ENCODE data around the gene MAST4.

Gene MAST4

GRCh38 chr5:66701244-66701643 is 105.1 kb downstream of the MAST4 start:
- DNase-seq (ENCODE audit: low spot score), result no peak

- DNase-seq (ENCODE audit: low spot score), result no peak
Measured at GRCh38 chr5:66702426-66702825, 106.2 kb downstream of the MAST4 start.

DNA sequence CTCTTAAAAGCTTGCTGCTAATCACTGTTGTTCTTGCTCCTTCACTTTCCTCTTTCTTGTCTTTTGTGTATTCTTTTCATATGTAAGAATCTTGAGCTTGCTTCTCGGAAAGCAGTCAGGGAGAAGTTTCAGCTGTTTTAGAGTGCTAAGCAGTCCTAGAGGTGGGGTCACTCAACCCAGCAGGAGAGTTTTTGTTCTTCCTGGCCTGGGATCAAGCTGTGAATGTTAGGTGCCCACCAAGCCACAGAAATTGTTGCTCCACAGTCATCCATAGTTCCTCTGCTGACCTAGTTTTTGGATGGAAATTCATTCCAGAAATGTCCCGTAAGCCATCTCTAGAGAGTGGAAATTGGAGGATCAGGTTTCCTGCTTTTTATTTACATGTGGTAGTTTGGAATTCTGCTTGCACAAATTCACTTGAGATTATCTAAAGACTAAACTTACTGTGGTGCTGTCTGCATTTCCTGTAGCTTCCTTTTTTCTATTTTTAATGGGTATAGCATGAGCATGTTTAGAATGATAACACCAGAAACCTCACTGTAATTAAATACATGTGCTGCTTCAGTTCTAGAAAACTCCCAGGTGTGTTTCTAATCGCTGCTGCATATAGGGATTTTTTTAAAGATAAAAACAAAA is 108.7 kb downstream of the MAST4 start:
- no peak for DNase-seq (ENCODE audit: low spot score)

DNA sequence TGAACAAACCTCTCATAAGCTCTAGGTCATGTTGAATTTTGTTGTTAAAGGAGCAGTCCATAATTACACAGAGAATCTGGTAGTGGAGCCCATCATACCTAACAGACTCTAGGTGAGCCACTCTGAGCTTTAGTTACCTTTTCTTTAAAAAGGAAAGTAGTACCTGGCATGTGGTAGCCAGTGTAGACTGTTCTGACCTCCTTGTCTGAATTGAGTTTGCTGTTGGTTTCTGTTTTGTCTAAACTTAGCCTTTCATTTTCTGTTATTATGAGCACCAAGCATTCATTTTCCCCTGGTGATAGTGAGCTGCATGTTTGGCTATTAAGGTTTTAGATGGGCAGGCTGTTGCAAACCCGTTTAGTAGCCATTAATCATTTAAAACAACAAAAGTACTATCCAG is 112.2 kb downstream of the MAST4 start:
- DNase-seq (ENCODE audit: low spot score), result no peak

DNA sequence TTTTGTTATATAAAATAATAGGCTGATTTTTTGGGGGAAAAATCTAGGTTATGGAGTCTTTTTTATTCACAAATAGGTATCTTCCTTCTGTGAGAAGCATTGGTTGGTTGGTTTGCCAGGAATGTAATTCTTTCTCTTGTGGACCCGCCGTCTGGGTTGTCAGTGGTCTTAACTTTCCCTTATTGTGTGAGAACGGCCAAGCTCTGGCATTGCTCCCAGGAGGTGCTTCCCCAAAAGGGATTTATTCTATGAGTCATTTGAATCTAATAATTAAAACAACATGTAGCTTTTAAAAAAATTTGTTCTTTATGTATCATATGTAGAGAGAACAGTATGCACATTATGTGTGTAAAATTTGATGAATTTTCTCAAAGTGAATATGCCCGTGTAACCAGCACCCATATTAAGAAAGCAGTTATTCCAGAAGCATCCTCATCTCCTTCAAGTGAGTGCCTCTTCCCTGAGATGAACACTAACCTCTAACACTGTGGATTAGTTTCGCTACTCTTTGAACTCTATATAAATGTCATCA is 114.4 kb downstream of the MAST4 start:
- DNase-seq (ENCODE audit: low spot score), result no peak

DNA sequence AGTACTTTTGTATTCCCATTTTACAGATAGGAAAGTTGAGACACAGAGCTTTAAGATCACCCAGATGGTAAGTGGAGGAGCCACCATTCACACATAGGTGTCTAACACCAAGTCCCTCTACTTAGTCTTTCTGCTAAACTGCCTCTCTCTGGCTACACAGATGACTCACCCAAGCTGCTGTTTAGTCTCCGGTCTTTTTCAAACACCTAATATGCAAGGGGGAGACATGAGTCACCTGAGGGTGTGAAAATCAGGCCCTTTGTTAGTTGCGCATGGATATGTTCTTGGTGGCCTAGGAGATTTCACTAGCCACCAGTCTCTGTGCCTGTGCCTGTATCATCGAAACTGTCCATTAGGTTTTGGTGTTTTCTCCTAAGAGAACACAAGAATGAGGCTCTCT is 117.8 kb downstream of the MAST4 start:
- no peak for DNase-seq (ENCODE audit: low spot score)

DNA sequence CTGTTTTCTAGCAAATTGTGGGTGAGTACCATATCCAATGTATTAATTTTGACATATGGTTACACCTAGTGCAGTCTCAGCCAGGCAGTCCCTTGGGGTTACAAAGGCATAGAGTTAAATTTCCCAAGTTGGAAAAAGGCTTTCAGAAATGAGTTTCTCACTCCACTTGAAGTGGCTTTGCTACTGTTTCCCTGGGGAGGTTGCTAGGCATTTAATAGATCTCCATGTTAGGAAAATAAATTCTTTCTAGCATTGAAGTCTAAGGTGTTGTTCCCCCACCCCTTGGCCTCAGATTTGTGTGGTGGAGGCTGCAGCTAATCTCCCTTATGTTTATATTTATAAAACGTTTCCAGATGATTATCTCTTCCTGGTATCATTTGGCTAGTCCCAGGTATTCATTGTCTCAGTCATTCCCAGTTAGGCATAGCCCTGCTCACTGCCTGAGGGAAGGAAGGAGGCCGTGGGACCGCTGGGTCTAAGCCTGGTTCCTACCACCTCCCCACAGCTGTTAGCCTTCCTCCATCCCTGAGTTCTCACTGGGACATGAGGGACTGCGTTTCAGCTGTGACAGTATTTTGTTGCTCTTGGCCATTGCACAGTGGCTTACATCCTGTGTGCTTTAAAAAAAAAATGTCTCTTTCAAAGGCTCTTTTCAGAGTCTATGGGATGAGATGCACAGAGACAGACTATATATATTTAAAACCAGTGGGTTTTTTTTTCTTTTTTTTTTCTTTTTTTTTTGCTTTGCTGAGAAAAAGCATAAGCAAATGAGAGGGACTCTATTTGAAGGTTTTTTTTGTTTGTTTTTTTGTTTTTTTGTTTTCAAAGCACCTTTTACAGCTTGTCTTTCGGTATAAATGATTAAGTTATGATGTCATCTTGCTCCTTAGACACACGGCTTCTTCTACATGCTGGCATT is 121.5 kb downstream of the MAST4 start:
- DNase-seq (ENCODE audit: low spot score), result no peak

GRCh38 chr5:66718374-66719002 is 122.3 kb downstream of the MAST4 start:
- no peak for DNase-seq (ENCODE audit: low spot score)

GRCh38 chr5:66720780-66721179 is 124.6 kb downstream of the MAST4 start:
- no peak for DNase-seq (ENCODE audit: low spot score)

- no peak for DNase-seq (ENCODE audit: low spot score)
Measured at GRCh38 chr5:66722686-66723085, 126.5 kb downstream of the MAST4 start.

- DNase-seq (ENCODE audit: low spot score), result no peak
Measured at GRCh38 chr5:66724349-66725139, 128.4 kb downstream of the MAST4 start.

DNA sequence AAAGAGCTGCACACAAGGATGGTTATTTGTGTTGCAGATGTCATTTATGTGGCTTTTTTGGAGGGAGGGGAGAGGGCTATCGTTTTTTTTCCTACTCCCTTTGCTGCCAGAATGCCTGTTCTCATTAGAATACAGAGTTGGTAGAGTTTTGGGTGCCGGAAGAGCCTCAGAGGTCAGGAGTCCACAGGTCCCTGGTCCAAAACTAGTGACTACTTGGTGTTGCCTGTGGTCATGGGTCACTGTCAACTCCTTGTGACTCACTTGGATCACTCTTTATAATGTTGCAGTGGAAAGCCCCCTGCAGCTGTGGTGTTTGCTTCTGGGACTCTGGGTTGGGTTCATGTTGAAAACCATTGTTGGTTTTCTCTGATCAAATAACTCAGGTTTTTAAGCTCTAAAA is 131.4 kb downstream of the MAST4 start:
- no peak for DNase-seq (ENCODE audit: low spot score)

DNA sequence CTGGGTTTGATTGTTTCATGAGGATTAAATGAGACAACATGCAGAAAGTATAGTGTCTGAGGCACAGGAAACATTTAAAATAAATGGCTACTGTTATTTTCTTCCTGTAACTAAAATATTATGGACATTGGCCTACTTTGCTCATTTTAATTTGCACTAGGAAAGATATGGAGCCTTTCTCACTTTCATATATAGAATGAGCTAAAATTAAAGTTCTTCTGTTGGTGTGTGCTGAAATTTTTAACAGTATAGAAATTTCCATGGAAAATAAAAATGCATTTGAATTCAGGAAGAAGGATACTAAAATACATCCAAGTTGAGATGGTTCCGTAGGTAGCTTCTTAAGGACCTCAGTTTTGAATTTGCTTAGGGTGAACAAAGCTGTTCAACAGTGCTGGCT is 131.9 kb downstream of the MAST4 start:
- DNase-seq (ENCODE audit: low spot score), result no peak

- no peak for DNase-seq (ENCODE audit: low spot score)
Measured at GRCh38 chr5:66737096-66737495, 140.9 kb downstream of the MAST4 start.

DNA sequence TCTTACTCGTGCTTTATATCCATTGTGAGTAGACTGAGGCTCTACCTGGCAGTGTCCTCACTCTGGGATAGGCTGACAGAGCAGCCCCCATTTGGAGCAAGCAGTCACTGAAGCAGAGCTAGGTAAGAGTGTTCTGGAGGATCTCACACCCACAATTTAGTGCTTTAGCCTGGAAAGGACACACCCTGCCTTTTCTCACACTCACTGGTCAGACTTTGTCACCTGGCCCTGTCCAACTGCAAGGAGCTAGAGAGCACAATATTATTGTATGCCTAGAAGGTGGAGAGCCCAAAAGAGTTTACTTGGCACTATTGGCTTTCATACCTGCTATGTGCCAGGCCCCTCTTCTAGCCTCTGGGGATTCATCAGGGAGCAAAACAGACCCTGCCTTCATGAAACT is 141.9 kb downstream of the MAST4 start:
- no peak for DNase-seq (ENCODE audit: low spot score)

- no peak for DNase-seq (ENCODE audit: low spot score)
Measured at GRCh38 chr5:66739021-66739420, 142.8 kb downstream of the MAST4 start.

DNA sequence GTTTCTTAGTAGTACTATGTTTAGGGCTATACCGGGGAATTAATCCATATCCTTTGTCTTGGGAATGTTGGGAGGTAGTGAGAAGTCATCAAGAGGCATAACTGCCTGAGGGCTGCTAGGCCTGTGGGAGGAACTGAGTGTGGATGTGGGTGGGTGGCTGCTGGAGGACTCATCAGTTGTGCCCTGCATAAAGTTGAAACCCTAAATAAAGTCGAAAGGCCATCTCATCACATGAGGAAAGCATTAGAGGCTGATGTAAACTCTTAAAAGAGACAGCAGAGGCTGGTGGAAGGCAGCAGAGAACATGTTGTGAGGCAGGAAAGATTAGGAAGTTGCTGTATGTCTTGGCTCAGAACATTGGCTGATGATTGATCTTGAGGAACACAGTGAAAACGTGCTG is 143.8 kb downstream of the MAST4 start:
- no peak for DNase-seq (ENCODE audit: low spot score)

- DNase-seq (ENCODE audit: low spot score), result peak; percentile 13
Measured at GRCh38 chr5:66741394-66741793, 145.2 kb downstream of the MAST4 start.

GRCh38 chr5:66742083-66742895 is 146.1 kb downstream of the MAST4 start:
- DNase-seq (ENCODE audit: low spot score), result peak; percentile 24

DNA sequence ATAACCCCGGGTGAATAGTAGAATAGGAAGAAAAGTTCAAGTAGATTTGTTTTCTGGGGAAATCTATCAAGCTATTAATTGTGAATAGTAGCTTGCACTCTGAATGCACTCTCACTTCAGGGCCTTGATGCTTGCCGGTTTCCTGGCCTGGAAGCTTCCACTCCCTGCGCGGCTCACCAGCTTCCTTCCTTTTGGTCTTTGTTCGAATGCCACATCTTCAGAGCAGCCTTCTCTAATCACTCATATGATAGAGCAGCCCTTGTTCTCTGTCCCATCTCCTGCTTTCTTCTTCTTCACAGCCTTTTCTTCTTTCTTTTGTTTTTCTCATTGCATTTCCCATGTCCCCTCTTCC is 146.7 kb downstream of the MAST4 start:
- DNase-seq (ENCODE audit: low spot score), result no peak

DNA sequence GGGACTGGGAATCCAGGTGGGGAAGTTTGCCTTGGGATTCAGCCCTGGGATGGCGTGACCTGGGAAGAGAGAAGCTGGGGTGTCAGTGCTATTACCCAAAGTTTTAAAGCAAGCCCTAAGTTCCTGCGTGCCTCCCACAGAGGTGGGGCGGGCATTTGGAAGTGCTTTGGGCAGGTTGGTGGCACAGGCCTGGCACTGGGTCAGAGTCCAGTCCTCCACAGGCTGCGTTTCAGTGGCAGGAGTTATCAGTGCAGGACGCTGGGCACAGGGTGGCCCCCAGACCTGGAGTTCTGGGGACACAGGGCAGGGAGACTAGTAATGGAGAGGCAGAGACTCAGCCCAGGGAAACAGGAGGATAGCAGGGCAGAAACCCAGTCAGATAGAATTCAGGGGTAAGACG is 147.2 kb downstream of the MAST4 start:
- no peak for DNase-seq (ENCODE audit: low spot score)

Measured in HuH-7 (cell line).